ENCODE data around the gene MYO1B. TPM values are rescaled to one million over a fixed set of nuclear protein-coding genes. Genes with fewer than 3 reads are reported as not detected.

MYO1B gene
- polyA plus RNA-seq, 1 donor from 2014 or later = 72.2 TPM

- H3K36me3 ChIP-seq (ENCODE audit: insufficient read depth, low read length) = no peaks in the 10 kb centered on the region
- no peaks in the 10 kb centered on the region for H3K9me3 ChIP-seq (ENCODE audit: low read length)
- no peak overlapping the region for H3K27ac ChIP-seq (ENCODE audit: low read length)
- no peaks in the 10 kb centered on the region for H4K20me1 ChIP-seq (ENCODE audit: insufficient read depth)
- no peak overlapping the region for H3K9ac ChIP-seq (ENCODE audit: low read length)
- H3F3A ChIP-seq (ENCODE audit: insufficient read depth, low read length, poor library complexity, severe bottlenecking) = no peaks in the 10 kb centered on the region
- TF ChIP-seq MXI1 (conservative IDR thresholded peaks at IDR 0.05; ENCODE audit: poor library complexity, severe bottlenecking) (no peak), RAD21 (conservative IDR thresholded peaks at IDR 0.05) (no peak), EZH2 (IDR thresholded peaks at IDR 0.05; ENCODE audit: borderline replicate concordance, insufficient read depth, low read length, poor library complexity, severe bottlenecking) (no peak), EP300 (conservative IDR thresholded peaks at IDR 0.05; ENCODE audit: poor library complexity, severe bottlenecking) (no peak), TAF1 (IDR thresholded peaks at IDR 0.05; ENCODE audit: low read depth) (no peak), SMC3 (conservative IDR thresholded peaks at IDR 0.05; ENCODE audit: poor library complexity) (no peak), CTCF (IDR thresholded peaks at IDR 0.05; ENCODE audit: poor library complexity, severe bottlenecking) (no peak), REST (IDR thresholded peaks at IDR 0.05; ENCODE audit: borderline replicate concordance) (no peak), POLR2AphosphoS5 (IDR thresholded peaks at IDR 0.05) (no peak)
- H3K4me3 ChIP-seq (ENCODE audit: low read length) = no peak overlapping the region
- H2AFZ ChIP-seq (ENCODE audit: low read depth, low read length) = no peak overlapping the region
- H3K9me2 ChIP-seq (ENCODE audit: insufficient read depth, low read length) = no peaks in the 10 kb centered on the region
- no peaks in the 10 kb centered on the region for H3K27me3 ChIP-seq (ENCODE audit: insufficient read depth, low read depth, low read length)
- no peaks in the 10 kb centered on the region for H3K79me2 ChIP-seq (replicated peaks; ENCODE audit: insufficient read depth, low read length)
- H3K4me2 ChIP-seq (ENCODE audit: low read length) = no peak overlapping the region
Measured at GRCh38 chr2:191374366-191374765, 129.2 kb downstream of the MYO1B start.

GRCh38 chr2:191374939-191375338 lies 129.7 kb downstream of the MYO1B start:
- H3K4me2 ChIP-seq (ENCODE audit: low read length) = no peak overlapping the region
- H3K4me3 ChIP-seq (ENCODE audit: low read length) = no peak overlapping the region
- no peaks in the 10 kb centered on the region for H3K79me2 ChIP-seq (replicated peaks; ENCODE audit: insufficient read depth, low read length)

More at GRCh38 chr2:191374939-191375338, 129.7 kb downstream of the MYO1B start:
- H3K27ac ChIP-seq (ENCODE audit: low read length) = no peak overlapping the region
- no peaks in the 10 kb centered on the region for H4K20me1 ChIP-seq (ENCODE audit: insufficient read depth)
- H3K9me3 ChIP-seq (ENCODE audit: low read length) = no peaks in the 10 kb centered on the region
- no peaks in the 10 kb centered on the region for H3F3A ChIP-seq (ENCODE audit: insufficient read depth, low read length, poor library complexity, severe bottlenecking)
- no peaks in the 10 kb centered on the region for H3K9me2 ChIP-seq (ENCODE audit: insufficient read depth, low read length)
- no peak for TF ChIP-seq POLR2AphosphoS5 (IDR thresholded peaks at IDR 0.05)
- TF ChIP-seq EP300 (conservative IDR thresholded peaks at IDR 0.05; ENCODE audit: poor library complexity, severe bottlenecking) = no peak
- TF ChIP-seq REST (IDR thresholded peaks at IDR 0.05; ENCODE audit: borderline replicate concordance) = no peak
- TF ChIP-seq MXI1 (conservative IDR thresholded peaks at IDR 0.05; ENCODE audit: poor library complexity, severe bottlenecking) = no peak
- TF ChIP-seq CTCF (IDR thresholded peaks at IDR 0.05; ENCODE audit: poor library complexity, severe bottlenecking) = no peak
- TF ChIP-seq EZH2 (IDR thresholded peaks at IDR 0.05; ENCODE audit: borderline replicate concordance, insufficient read depth, low read length, poor library complexity, severe bottlenecking) = no peak
- TF ChIP-seq TAF1 (IDR thresholded peaks at IDR 0.05; ENCODE audit: low read depth) = no peak
- no peak for TF ChIP-seq RAD21 (conservative IDR thresholded peaks at IDR 0.05)
- no peak for TF ChIP-seq SMC3 (conservative IDR thresholded peaks at IDR 0.05; ENCODE audit: poor library complexity)
- no peak overlapping the region for H2AFZ ChIP-seq (ENCODE audit: low read depth, low read length)
- no peaks in the 10 kb centered on the region for H3K36me3 ChIP-seq (ENCODE audit: insufficient read depth, low read length)
- H3K9ac ChIP-seq (ENCODE audit: low read length) = no peak overlapping the region
- no peaks in the 10 kb centered on the region for H3K27me3 ChIP-seq (ENCODE audit: insufficient read depth, low read depth, low read length)
